Measurements from ENCODE around the gene ZFYVE21. TPM values are rescaled to one million over a fixed set of nuclear protein-coding genes. Genes with fewer than 3 reads are reported as not detected.
A peak's percentile ranks its signal among the peaks of the same experiment; 100 is the strongest.
"Not testable (repeated sequence)": the region's sequence is repeated elsewhere in the genome, so short reads cannot be mapped to it uniquely, and the experiment has no call there.

The ZFYVE21 gene
- polyA plus RNA-seq, 5 donors = 54.1 to 69.0 (median 65.9) TPM

DNA sequence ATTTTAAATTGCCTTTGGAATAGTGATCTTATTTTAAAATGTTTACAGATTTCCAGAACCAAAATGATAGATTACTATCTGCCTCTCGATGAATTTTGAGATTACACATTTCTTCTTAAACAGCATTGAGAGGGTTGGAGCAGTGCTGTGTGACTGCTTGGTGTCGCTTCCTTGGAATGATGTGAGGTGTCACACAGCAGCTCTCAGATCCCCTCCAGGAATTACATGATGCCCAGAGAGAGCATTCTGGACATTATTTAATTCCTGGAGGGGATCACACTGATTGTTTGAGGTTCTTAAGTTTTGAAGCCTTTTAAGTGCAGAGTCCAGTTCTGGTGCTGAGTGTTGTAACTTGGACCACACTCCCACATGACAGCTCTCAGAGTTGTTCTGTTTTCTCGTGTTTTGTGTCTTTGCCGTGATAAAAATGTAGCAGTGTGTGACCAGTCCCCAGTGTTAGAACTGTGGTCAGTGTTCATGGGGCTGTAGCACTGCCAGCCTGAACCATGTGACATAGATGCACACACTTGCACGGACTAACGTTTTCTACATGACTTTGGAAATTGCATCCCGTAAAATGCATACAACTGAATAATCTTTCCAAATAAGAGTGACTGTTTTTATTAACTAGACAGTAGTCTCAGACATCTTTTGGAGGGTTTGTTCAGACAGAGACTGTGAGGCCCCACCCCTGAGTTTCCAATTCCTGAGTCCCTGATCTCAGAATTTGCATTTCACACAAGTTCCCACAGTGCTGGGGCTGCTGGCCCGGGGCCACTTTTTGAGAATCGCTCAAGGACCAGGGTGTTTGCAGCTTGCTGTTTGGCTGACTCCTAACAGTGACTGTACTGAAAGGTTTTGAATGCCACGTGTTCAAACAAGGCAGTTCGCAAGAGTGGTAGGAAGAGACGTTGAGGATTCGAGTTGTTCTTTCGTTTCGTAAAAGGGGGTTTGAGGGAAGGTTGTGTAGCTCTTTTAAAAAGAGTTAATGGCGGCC is 26.4 kb upstream of the ZFYVE21 start:
- DNase-seq = peak in 1 of 2 donors; percentile 46

DNA sequence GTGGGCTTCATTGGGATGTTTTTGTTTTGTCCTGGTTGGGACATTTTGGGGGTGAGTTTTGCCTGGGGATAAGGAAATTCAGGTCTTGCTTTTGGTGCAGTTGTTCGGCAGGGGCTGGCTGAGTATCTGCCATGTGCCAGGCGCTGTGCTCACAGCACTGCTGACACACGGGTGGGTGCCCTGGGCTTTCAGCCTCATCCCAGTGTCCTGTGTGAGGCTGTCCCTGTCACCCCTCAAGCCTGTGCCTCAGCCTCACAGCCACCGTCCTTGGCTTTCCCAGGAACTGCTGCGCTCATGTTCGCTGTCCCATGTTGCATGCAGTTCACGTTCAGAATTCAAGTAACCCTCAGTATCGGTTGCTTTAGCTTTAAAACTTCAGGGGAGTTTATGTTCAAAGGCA is 25.3 kb upstream of the ZFYVE21 start:
- no peak for DNase-seq

DNA sequence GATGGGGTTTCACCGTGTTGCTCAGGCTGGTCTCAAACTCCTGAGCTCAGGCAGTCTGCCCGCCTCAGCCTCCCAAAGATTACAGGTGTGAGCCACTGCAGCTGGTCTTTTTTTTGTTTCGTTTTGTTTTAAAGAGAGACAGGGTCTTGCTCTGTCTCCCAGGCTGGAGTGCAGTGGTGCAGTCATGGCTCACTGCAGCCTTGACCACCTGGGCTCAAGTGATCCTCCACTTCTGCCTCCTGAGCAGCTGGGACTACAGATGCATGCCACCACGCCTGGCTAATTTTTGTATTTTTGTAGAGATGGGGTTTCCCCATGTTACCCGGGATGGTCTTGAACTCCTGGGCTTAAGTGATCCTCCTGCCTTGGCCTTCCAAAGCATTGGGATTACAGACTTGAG is 24.0 kb upstream of the ZFYVE21 start:
- not testable (repeated sequence) for DNase-seq

DNA sequence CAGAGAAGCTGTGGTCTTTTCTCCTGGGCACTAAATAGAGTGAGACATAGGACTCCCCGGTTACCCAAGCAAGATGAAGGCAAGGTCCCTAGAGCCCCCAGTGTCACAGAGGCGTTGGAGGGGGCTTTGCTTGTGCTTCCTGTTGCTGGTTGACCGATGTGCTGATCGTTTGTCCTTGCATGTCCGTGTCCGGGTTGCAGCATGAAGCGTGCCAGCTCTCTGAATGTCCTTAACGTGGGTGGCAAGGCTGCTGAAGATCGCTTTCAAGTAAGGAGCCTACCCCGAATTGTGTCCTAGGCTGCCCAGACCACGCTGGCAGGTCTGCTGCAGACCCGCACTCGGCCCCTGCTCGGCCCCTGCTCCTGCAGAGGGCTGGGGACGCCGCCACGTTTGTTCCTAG is 23.5 kb upstream of the ZFYVE21 start:
- no peak for DNase-seq

DNA sequence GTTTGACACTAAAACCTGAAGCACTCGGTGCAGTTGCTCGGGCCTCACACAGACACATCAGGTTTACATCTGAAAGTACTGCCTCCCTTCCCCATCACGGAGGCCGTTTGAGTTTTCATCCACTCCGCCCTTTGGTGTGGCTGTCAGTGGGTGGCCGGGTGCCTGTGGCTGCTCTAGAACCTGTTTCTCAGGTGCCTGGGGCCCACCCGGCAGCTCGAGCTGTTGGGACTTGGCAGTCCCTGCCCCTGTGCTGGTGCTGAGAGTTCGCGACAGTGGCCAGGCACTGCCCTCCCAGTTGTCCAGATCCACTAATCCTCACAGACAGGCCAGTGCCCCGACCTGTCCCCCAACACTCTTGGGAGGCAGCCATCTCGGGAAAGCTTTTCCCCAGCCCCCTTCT is 22.7 kb upstream of the ZFYVE21 start:
- DNase-seq = no peak

DNA sequence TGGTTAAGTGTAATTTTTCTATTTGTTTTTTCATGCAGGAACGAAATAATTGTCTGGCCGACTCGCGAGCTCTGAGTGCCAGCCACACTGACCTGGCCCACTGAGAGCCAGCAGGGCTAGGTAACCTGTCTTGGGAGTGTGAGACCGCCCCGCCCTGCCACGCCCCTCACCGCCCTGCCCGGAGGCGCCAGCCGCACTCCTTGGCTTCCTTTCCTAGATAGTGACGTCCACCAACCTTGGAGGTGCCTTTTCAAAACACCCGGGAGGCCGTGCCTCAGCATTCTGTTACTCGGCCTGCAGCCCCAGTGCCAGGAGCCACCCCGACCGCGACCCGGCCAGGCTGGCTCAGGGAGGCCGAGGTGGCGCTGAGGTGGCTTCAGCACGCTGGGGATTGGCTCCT is 22.1 kb upstream of the ZFYVE21 start:
- DNase-seq = no peak

DNA sequence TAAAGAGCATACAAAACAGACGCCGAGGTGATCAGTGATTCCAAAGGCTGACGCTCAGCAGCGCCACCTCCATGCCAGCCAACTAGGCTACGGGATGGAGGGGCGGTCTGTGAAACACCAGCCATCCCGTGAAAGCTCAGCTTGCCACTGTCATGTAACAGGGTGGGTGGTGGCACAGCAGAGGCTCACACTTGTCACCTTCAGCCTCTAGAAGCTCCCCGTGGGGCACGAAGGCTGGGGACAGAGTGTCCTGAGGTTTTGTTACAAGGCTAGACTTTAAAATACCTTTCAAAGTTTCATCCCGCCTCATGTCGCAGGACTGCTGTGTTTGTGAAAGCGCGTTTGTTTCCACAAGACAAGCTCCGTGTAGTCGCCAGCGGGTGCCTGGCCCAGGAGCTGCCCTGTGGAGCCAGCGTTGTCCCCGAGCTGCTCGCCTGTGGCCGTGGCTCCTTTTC is 21.0 kb upstream of the ZFYVE21 start:
- no peak for DNase-seq

DNA sequence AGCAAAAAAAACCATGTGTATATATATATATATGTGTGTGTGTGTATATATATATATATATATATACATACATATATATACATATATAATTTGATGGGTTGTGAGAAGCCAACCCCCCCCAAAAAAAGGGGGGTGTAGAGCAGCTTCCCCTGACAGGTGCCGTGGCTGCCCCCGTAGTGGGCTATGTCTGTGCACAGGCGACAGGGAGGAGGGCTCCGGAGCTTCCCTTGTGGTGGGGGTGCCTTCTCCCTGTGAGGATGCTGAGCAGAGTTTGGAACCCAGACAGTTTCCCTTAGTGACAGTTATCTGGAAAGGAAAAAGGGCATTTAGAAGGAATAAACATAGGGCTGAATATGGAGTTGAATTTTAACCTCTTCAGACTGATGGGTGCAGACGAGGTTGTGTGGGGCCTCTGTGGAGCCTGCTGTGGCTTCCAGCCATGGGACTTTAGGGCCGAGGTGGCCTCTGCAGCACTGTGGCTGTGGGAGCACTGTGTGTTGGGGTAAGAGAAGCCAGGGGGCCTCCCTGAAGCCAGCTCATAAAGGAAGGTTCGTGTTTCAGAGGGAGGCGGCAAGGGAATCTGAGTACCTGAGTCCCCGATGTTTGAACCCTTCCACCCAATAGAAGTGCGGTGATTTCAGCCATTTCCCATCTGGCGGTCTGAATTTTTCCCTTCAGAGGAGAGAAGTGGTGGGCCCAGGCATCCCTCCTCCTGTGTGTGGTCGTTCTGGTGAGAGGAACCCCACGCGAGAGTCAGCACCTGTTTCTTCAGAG is 20.1 kb upstream of the ZFYVE21 start:
- DNase-seq = no peak

DNA sequence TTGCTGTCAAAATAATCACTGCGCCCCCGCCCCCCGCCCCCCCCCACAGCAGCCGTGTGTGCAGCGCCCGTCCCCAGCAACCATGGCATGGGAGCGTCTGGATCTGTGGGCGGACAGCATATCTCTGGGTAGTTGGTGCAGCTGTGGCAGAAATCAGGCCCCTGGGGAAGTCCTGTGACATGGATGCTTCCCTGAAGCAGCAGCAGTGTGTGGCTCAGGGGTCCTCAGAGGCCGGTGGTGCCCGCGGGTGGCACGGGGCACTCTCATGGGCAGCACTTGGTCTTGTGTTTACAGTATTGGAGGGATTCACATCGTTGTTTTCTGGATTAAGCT is 19.6 kb upstream of the ZFYVE21 start:
- no peak for DNase-seq

DNA sequence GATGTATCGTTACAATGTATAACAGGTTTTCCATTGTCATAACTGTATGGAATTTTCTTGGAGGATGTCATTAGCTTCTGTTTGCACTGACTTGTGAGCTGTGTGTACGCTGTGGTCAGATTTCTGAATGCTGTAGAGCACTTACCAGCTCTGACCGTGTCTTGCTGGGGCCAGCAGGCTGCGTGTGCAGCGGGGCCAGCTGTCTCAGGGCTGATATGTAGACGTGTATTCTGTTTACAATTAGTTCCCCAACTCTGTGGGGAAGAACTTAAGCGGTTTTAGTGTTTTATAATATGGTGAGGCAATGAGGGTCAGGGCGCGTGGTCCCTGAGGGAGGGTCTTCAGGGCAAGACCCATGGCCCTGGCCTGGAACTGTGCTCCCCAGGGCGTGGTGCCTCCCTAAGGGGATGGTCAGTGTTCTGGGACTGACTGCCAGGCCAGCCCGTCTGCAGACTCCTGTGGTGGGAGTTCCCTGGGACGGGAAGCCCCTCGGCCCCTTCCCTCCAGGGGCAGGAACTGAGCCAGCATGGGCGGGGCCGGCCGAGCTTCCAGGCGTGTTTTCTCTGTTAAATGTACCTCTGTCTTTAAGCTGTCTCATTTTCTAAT is 19.0 kb upstream of the ZFYVE21 start:
- DNase-seq = peak; percentile 62 to 67

DNA sequence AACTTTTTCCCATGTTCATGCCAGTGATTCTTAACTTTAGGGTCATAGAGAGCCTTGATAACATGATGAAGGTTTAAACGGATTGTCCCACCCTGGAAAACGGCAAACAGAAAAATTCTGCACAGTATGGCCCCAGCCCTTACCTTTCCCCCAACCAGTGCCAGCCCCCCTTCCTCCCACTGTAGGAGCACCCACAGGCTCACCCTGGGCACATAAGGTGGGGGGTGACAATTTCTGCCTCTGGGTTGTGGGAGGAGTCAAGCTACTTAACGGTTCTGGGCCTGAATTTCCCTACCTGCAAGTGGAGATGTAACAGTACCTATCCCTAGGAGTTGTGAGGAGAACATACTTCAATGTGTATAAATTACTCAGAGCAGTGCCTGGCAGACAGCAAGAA is 18.4 kb upstream of the ZFYVE21 start:
- no peak for DNase-seq

DNA sequence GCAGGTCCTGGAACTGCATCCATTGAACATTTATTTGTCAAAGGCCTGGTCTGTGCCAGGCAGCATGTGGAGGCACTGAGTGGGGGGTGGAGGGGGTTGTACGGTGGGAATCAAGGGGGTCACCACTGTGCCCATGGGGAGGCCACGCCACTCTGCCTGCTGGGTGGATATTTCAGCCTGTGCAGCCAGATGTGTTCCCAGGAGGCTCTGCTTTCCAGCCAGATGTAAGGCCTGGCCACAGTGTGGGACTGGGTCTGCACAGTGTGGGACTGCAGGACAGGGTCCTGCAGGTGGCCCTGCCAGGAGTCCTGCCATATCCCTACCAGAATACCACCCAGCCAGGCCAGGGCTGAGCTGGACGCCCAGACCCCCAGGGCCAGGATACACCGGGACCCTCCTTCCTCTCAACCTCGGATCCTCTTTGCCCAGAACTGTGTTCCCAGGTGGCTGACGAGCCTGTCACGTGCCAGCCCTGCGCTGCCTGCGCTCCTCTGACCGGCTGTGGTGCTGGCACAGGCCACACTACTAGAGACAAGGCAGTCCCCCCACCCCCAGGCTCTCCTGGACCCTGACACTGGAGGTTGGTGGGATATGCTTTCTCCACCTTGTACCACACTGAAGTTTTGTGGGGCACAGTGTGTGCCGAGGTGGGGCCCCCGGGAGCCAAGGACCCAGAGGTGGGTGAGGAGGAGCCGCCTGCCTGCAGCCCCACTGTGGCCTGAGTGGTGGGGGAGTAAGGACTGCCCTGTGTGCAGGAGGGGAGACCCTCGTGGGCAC is 17.8 kb upstream of the ZFYVE21 start:
- no peak for DNase-seq

DNA sequence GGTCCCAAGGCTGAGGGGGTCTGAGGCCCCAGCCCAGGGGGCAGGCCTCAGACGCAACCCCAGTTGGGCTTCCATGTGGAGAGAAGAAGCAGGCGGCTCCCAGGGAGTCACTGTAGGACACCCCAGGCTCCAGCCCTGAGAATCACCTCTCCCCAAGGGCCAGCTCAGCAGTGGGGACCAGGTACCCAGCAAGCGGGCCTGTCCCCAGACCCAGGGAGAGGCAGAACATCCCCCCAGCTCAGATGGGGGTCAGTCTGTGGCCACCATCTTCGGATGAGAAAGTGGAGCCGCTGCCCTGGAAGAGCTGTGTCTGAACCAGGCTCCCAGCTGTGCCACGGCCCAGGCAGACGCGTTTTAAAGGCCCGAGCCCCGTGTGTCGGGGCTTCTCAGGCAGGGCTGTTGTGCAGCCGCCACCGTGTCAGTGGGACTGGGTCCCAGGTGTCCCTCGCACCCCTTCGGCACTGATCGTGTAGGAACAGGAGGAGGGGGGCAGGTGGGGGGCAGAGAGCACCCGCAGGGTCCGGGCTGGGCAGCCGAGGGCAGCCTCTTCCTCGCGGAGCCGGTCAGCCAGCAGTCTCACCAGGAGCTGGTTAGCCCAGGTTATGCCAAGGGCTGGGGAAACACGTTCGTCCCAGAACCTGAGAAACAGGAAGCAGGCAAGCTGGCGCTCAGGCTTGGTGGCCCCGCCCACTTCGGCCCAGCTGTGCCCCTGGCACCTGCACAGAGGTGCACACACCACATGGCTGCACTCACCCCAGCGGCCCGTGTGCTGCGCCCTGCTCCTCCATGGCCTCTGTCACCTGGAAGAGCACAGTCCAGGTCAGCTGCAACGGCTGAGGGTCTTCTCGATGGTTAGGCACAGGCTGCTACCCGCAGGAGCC is 17.0 kb upstream of the ZFYVE21 start:
- no peak for DNase-seq

DNA sequence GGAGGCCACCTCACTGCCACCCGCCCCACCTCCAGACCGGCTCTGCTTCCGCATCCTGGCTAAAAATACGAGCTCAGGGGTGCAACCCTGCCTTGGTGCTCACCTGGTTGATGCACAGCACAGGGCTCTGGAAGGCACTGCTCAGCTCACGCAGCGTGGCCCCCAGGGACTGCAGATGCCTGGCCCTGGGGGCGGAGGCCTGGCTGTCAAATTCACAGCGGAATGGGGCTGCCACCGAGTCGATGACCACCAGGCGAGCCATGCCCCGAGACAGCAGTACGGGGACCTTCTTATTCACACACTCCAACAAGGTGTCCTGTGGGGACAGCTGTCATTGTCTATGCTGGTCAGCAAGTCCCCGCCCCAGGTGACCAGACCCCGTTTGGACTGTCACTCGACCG is 16.3 kb upstream of the ZFYVE21 start:
- no peak for DNase-seq

DNA sequence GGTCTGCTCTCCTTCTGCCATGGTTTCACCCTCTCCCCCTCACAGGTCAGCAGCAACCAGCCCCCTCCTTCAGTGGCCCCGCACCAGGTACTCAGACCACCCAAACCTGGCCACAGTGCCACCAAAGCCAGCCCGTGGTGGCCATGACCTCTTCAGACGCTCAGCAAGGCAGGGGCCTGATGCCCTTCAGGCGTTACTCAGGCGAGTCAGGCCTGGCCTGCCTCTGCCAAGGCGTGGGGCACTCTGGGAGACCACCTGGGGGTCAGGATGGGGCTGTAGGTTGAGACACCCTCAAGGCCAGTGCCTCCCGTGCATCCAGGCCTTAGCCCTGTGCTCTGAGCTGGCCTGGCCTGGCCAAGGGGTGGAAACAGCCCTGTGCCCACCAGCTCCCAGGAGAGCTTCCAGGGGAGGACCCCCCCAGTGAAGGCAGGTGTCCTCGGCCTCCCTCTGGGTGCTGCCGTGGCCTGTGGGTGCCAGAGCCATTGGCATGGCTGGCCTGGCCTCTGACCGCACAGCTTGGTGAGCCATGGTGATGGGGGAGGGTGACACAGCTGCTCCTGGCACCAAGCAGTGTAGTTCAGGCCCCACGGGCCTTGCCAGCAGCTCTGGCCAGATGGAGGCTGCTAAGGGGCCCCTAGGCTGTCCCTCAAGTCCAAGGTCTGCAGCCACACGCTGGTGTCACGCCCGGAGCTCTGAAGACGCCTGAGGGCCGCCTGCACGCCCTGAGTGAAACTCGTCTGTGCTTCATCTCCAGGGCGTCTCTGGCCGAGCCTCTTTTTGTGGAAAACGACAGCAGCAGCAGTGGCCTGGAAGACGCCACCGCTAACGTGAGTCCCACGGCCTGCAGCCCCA is 15.5 kb upstream of the ZFYVE21 start:
- DNase-seq = no peak

DNA sequence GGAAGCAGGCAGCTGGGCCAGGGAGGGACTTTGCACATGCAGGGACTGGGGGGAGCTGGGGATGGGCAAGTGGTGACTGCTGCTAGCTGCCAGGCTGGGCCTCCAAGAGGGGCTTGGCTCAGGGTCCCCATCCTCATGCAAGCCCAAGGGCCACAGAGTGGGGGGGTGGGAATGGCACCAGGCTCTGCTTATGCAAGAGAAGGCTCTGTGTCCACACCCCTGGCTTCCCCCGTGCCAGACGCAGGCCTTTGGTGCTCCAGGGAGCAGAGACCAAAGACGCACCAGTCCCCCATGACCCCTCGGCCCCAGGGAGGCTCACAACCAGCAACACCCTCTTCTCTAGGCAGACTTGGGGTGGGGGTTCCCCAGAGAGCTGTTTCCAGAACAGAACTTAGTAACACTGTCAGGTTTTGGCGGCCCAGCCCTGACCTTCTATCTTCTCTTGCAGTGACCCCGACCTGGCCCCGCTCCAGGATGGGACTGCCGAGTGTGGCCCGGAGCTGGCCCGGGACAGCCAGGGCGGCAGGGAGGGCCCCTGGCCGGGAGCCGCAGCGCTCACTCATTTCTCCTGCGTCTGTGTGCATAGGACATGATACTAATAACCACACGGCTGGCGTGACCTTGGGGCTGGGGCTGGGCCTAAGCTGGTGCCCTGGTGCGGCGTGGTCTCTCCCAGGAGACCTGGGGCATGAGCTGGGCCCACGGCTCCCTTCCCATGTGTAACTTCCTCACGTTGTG is 14.7 kb upstream of the ZFYVE21 start:
- no peak for DNase-seq

DNA sequence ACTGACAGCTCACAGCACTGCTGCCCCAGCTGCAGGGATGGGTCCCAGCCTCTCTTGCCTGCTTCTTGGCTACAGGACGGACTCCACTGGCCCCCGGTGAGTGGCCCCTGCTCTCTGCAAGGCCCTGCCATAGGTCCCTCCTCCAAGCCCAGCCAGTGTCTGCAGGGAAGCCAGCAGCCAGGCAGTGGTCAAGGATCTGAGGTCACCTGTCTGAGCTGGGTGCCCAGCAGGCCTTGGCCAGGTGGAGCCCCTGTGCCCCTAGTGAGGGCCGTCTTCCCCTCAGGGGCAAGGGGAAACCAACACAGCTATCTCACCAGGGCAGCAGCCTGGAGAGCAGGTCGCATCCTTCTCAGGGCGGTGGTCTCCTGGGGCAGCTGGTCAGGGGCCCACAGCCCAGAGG is 13.5 kb upstream of the ZFYVE21 start:
- DNase-seq = no peak

DNA sequence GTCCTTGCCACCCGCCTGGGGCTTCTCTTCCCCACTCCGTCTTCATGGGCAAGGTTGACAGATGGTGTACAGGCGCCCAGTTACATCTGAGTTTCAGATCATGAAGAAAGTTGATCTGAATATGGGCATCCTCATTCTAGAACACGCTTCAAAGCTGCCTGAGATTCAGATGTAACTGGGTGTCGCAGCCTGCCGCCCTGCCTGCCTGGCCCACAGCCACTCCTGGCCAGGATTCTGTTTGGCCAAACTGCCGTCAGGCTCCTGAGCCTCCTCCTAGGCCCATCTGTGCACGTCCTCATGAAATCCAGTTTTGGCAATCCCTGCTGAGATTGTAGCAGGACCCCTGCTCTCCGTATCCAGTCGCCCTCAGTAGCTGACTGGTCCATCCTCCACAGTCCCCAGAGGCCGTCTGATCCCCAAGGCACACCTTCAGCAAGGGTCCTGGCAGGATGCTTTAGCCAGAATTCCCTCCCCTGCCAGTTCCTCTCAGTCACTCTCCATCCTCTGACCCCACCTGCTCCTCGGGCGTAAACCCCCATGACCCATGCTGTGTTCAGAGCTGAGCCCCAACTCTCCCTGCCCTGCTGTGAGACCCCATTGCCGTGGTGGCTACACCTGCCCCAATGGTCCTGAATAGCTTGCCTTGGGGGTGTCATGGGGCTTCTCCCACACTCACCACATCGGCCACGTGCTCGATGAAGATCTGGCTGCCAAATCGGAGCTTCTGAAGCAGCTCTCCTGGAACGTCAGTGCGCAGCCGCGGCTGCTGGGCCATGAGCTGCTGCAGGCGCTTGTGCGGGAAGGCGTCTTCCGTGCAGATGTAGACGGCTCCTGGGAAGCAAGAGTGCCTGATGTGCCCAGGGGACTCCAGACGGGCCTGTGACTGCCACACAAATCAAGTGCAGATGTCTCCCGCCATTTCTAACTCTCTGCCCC is 12.8 kb upstream of the ZFYVE21 start:
- DNase-seq = no peak

All from right lung (tissue), 5 donors.